PC-9 (cell line): Measurements from ENCODE around the gene GPD1L.

Experiments
- CTCF ChIP-seq: fragments of 200-600 bp; sonication (generic); conservative IDR thresholded peaks from 2 replicates; pipeline ENCODE4 v1.6.1; 2017; ENCODE audit warnings: mixed run types, antibody characterized with exemption, mild to moderate bottlenecking, moderate library complexity
- EZH2 ChIP-seq: fragments of 200-600 bp; sonication (generic); IDR thresholded peaks from 2 replicates; pipeline ENCODE4 v1.8.0; 2017; ENCODE audit warnings: antibody characterized with exemption, low read depth

GRCh38 chr3:32084870-32085269 lies 21.6 kb upstream of the GPD1L start:
- TF ChIP-seq CTCF (no peak), EZH2 (no peak)
